Stimulated activated CD4-positive, alpha-beta T cell treated with anti-CD3 and anti-CD28 coated beads, TNF-alpha, amount 100 ng/mL, for 1 hour (primary cell): Measurements from ENCODE around the gene PRKAG2.

Source experiments
- DNase-seq, 3 donors: peaks; one replicate each; pipeline ENCODE4 v3.0.0-alpha.2; 2020; ENCODE audit warnings: low read depth in 3 of 3, low spot score in 1 of 3

PRKAG2 gene

DNA sequence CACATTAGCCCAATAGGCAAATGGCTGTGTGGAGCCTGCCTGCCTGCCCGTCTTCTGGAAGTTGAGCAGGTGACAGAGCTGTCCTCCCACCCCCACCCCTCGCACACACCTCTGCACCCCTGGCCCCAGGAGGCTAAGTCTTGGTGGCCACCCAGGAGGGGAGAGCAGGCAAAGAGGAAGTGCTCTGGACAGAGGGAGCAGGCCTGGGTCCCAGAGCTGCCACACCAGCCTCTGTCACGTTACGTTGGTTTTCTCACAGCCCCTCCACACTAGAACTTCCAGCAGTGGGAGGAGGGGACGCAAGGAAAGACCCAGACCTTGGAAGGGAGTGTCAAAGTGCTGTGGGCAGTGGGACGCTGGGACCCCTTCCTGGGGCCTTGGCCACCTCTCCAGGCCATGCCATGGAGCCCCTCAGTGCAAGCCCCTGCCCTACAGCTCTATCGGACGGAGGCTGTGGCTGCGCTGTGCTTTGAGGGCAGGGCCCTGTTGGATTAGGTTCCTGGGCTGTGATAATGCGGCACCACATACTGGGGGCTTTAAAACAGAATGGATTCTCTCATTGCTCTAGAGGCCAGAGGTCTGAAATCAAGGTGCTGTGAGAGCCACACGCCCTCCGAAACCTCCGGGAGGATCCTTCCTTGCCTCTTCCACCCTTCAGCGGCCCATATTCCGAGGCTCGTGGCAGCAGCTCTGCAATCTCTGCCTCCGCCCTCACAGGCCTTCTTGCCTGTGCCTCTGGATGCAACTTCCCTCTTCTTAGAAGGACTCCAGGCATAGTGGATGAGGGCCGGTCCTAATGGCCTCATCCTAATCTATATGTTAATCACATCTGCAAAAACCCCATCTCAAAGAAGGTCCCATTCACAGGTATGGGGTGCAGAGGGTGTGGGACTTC lies 9.9 kb downstream of the PRKAG2 start:
- no peak for DNase-seq

DNA sequence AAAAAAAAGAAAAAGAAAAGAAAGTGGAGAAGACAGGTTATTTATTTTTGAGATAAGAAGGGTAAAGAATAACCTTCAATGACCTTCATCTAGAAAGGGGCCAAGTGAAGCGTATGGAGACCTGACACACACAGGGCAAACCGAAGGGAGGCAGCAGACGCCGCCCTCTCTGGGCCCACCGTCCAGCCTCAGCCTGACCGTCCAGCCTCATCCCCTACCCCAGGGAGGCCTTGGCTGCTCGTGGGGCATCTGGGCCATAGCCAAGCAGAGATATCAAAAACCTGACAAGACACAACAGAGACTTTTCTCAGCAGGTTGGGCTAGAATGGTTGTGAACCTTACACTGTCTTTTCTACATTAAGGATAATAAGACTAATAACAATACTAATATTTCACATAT lies 10.9 kb downstream of the PRKAG2 start:
- no peak for DNase-seq

DNA sequence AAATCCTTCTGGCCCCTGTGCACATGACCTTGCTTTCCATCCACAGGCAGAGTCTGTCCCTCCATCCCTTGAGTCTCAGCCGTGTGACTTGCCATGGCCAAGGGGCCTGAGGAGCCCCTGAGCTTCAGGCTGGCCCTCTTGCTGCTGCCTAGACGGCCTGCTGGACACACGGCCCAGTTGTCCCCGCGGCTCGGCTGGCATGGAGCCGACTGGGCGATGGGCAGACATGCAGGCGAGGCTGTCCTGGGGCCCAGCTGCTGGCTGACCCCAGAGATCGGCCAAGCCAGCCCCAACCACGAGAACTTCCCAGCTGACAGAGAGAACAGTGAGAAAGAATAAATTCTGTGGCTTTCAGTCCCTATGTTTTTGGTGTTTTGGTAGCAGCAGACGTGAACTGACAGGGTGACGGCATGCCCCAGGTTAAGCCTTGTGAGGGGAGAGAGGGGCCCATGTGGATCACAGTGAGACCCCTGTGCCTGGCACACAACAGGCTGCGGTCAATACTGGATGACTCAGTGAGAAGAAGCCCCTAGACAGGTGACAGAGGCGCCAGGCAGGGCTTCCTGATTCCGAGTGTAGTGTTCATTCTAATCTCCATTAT lies 11.7 kb downstream of the PRKAG2 start:
- no peak for DNase-seq

DNA sequence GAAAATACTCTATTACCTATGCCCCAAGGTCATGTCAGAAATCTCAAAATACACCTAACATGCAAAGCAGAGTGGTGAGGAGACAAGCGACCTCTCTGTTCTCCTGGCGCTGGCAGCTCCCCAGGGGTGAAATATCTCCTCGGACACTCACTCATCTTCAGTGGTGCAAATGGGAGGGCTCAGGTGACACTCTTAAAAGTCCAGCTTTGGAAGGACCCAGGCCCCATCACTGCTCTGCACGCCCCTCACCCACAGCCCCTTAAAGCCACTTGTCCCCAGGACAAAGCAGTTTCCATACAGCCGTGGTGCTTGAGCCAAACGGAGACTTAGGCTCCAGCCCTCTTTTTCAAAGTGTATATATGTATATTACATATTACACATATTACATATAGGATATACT lies 12.4 kb downstream of the PRKAG2 start:
- DNase-seq = no peak

DNA sequence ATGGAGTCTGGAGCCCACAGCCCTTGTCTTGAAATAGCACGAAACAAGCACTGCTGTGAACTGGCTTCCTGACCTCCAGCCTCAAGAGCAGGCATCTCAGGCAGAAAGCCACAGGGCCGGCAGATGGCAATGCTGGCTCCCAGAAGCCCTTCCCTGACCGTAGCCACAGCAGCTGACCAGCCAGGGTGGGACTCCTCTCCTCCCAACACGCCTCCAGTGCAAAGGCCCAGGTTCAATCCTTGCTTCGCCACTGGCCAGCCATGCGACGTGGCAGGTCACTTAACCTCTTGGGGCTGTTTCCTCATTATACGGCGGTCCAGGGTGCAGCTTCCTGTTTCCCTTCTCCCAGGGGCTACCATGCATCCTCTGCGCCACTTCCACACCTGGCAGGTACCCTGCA lies 12.8 kb downstream of the PRKAG2 start:
- no peak for DNase-seq

DNA sequence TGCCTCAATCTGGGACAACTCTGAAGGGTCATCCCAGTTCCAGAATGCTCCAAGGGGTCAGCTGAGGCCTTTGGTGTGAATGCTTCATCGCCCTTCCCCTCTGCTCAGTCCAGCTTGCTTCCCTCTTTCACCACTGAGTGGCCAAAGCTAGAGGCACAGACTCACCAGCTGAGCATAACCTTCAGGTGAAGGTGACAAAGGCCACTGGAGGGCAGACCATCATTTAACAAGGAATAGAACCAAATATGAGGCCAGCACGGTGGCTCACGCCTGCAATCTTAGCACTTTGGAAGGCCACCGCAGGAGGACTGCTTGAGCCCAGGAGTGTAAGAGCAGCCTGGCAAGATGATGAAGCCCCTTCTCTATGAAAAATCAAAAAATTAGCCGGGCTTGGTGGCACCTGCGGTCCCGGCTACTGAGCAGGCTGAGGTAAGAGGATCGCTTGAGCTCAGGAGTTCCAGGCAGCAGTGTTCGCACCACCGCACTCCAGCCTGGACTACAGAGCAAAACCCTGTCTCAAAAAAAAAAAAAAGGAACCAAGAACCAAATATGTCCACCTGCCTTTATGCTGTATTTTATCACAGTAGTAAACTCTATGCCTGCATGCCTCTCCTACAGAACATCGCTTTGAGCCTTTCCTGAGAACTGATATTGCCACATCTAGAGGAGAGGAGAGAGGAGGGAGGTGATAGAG lies 13.4 kb downstream of the PRKAG2 start:
- no peak for DNase-seq

DNA sequence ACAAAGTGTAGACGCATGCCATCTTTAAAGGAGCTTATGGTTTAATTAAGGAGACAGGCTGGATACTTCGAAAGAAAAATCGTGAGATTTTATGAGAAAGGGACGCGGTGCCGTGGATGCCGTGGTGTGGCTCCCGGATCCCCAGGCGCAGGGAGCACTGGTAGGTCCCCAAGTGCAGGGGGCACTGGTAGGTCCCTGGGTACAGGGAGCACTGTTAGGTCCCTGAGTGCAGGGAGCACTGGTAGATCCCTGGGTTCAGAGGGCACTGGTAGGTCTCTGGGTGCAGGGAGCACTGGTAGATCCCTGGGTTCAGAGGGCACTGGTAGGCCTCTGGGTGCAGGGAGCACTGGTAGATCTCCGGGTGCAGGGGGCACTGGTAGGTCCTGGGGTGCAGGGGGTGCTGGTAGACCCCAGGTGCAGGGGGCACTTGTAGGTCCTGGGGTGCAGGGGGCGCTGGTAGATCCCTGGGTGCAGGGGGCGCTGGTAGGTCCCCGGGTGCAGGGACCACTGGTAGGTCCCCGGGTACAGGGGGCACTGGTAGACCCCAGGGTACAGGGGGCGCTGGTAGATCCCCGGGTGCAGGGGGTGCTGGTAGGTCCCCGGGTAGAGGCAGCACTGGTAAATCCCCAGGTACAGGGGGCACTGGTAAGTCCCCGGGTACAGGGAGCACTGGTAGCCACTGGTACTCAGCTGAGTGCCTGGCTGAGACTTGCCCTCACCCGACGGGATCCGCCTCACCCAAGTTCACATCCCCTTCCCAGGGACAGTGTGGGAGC lies 14.1 kb downstream of the PRKAG2 start:
- DNase-seq = no peak

DNA sequence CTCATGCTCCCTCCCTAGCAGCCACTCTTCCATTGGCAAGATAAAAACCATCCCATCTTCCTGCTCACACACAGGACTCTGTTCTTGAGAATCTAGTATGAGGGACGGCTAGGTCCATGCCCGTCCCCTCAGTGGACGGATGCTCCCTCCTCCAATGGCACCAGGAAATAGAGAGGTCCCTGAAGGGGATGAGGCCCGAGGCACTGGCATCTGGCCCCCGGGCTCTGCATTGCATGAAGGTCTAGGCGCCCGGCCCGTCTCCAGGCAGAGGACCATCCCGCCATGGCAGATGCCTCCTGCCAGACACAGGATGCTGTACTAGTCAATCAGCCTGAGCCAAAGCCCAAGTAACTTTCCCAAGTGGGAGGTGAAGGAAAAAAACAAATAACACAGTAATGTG lies 15.0 kb downstream of the PRKAG2 start:
- no peak for DNase-seq

DNA sequence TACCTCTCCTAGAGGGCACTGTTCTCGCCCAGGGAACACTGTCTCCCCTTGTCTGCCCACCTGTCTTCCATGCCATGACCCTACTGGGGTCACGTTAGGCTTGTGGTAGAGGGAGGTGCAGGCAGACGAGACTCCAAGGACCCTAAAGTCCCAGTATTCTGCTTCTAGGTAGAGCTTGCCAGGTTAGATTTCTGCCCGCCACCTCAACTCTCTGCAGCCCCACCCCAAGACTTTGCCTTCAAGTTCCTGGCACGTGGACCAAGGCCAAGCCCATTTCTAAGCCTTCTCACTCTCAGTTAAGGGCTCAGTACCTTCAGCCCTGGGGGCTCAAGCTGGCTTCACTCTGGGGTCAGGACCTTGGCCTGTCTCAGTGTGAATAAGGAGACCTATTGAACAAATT lies 16.1 kb downstream of the PRKAG2 start:
- DNase-seq = no peak

DNA sequence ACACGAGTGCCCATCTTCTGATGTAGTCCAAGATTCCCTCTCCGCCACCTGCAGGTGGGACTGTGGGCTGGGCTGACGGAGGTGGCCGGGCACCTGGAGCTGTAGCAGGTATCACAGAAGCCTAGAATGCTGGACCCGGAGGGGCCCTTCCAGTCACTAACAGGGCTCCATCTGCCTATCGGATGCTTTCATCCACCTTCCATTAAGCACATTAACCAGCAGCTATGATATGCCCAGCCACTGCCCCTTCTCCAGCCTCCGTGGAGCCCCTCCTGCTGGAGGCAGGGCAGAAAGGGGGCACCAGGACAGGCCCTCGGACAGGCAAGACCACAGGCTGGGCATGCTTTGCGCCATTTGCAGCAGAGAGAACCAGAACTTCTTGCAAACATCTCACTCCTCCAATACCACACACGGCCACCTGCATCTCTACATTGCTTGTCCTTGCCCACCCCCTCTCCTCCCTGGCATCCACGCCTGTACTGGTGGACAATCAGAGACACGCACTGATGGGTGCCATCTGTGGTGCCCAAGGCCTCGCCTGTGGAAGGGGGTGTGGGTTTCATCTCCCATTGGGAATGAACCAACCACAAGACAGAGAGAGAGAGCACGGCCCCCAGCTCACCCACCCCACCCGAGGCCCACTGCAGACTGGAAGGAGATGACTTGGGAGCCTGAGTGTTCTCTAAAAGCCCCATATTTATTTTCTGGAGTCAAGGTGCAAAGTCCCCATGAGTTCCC lies 16.8 kb downstream of the PRKAG2 start:
- DNase-seq = no peak

DNA sequence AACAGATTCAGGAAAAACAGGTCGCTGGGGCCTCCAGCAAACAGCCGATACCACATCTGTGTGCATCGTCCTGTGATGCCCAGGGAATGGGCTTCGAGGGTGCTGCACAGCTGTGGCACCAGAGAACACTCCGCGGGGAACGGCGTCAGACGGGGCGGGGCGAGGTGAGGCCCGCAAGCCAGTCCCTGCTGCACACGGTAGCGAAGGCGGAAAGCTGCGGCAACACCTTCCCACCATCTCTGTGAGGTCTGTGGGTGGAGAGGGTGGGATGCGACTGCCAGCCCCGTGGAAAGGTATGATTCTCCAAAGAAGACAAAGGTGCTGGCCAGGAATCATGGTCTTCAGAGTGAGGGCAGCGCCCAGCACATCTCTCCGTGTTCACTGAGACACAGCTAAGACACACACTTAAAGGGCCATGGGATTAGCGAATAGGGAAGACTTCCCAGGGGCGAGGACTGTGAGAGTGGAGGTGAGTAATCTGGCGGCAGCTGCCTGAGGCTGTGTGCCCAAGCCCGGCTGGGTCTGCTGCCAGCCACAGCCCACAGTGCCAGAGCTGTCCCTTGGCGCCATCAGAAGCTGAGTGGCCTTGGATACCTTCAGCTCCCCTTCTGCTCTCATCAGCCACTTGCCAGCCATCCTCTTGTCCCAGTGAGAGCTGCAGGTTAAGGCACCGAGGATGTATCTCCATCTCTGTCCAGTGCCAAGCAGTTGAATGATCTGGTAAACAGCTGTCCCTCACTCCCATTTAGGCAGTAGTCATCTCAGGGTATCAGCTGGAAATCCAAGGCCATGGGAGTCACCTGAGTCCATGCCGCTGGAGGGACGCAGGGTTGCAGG lies 17.6 kb downstream of the PRKAG2 start:
- DNase-seq = no peak

DNA sequence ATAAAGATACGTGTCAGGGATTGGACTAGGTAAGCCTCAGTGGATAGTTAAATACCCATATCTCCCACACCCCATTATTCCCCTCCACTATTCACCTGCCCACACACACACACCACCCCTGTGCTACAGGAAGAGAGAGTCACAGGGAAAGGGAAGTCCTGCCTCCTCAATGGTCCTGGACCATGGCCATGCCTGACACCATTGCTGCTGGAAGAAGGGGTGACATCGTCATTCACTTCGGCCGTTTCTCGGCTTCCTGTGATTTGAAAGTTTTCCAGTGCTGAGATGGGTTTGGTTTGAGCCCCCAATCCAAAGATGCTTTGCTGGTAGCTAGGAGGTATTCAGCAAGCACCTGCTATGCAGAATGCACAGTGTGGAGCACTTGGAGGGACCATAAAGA lies 18.5 kb downstream of the PRKAG2 start:
- no peak for DNase-seq

DNA sequence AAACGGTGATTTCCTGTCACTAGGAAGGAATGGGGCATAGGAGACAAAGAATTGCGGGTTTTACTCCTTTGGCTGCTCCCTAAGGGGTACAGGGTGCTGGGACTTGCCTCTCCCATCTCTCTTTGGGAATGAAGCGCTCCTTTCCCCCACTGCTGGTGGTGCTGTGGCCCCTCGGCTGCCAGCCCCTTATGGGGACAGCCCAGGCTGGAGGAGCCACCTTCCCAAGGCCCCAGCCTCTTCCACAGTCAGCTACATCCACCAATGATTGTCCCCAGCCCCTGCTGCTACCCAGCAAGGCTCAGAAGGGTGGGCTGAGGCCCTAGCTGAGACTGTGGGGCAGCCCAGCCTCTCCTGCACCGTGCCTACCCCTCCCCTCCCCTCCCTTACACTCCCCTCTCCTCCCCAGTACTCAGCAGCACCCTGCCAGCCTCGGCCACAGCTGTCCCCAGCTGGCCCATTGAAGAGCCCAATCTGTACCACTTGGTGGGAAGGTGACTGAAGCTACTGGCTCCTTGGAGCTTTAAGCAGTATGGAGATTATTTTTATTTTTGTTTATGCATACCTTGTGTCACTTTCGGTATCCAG lies 19.0 kb downstream of the PRKAG2 start:
- no peak for DNase-seq

DNA sequence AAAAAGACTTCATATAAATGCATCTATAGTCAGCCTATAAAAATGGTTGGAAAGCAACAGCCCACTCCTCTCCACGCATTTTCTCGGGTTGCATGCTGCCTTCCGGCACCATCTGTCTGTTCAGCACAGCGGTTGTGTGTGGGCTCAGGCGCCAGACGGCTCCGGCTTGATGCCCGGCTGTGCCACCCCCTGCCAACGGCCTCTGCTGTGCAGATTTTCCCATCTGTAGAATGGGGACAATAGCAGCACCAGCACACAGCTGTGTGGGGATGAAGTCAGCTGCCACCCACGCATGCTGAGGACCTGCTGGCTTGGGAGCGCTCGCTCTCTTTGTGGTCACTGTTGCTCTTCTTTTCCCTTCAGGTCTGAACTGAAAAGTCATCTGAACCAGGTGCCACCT lies 19.5 kb downstream of the PRKAG2 start:
- no peak for DNase-seq

DNA sequence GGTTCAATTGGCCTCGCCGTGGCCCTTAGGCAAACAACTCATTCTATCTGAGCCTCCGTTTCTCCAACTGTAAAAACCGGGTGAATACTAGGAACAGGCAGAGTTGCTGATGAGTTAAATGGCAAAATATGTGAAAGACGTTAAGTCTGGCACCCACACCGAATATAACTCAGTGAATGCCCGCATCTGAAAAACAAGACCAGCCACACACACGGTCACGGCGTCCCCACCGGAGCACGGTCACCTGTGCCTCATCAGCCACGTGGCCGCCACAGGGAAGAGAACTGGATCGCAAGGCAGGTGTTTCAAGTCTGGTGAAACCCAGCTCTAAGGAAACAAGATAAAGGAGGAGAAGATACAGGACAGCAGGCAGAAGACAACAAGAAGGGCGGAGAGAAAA lies 20.4 kb downstream of the PRKAG2 start:
- no peak for DNase-seq

DNA sequence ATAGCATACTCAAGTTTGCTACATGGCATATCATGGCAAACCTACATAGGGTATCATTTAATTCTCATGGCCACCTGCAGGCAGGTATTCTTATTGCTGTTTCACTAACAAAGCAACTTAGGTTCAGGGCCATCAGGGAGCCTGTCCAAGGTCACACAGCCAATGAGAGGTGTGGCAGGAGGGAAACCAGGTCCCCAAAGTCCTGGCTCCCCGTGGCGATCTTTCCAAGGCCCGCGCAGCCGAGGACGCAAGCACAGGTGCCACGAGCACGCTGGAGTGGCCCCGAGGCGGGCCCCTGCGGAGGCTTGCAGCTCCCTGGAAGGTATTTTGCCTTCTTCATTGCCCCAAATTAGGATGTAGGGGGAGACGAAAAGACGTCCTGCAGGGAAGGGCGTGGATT lies 20.8 kb downstream of the PRKAG2 start:
- DNase-seq = no peak

DNA sequence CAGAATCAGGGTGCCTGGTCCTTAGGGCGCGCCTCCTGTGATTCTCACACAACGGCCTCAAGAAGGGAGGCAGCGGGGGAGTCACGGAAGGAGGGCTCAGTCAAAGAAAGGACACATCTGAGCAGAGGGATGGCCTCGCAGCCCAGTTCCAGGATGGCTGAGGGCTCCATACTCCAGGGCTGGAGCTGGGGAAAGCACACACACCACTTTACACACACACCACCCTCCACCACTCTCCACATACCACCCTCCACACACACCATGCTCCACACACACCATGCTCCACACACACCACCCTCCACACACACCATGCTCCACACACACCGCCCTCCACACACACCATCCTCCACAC lies 22.2 kb downstream of the PRKAG2 start:
- DNase-seq = no peak

DNA sequence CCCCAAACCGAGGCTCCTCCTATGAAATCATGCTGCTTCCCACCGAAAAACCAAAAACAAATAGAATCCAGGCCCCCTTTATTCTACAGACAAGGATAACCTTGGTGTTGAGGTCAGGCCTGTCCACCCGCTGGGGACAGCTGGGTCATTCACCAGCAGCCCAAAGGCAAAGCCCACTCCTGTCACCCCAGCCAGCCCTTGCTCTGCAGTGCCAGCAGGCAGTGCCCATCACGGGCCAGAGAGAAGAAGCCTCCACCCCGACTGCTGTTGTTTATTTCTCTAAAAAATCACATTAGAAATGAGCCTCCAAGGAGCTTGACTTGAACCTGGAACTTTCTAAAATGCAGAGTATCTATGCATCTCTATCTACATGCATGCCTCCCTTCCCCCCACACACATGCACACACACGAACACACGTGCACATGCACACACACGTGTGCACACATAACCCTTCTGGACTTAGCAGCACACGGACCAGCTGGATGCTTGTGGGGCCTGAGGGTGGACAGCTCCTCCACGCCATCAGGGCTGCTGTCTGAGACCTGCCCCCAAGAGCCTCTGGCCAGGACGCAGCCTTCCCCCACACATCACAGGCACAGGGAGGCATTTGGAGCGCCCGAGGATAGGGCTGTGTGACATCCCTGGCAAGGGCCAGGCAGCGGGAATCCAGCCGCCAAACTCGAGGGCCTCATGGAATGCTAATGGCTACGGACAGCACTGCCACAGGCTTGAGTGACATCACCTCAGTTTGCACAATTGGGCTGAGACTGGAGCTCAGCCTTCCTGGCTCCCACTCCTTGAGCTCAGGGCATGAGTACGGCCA lies 22.8 kb downstream of the PRKAG2 start:
- no peak for DNase-seq
